ENCODE data around the gene TMC8. TPM values are rescaled to one million over a fixed set of nuclear protein-coding genes. Genes with fewer than 3 reads are reported as not detected.
A peak's percentile ranks its signal among the peaks of the same experiment; 100 is the strongest.

The TMC8 gene
- polyA plus RNA-seq, 4 donors, result 0.90 to 2.6 (median 1.8) TPM

DNA sequence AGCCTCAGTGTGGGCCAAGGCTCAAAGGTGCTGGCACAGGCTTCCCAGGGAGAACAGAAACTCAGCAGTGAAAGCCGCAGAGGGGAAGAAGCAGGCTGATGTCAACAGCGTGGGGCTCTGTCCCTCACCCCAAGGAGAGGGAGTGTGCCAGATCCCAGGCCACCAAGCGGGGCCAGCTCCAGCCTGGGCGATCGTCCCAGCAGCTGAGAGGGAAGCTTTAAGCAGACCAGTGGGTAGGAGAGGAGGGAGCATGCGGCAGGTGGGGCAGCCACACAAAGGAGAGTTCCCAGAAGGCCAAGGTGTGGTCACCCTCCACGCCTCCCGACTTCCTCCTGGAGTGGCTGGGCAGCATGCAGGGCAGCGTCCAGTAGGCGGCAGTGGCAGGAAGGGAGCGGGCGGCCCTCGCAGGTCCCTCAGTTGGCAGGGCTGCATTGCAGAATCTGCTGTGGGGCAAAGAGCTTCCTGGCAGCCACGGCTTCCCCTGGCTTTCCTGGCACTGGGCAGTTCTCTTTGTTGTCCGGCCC lies 43.8 kb downstream of the TMC8 start:
- DNase-seq (ENCODE audit: low read depth in 4 of 4, low spot score in 3 of 4), result no peak

DNA sequence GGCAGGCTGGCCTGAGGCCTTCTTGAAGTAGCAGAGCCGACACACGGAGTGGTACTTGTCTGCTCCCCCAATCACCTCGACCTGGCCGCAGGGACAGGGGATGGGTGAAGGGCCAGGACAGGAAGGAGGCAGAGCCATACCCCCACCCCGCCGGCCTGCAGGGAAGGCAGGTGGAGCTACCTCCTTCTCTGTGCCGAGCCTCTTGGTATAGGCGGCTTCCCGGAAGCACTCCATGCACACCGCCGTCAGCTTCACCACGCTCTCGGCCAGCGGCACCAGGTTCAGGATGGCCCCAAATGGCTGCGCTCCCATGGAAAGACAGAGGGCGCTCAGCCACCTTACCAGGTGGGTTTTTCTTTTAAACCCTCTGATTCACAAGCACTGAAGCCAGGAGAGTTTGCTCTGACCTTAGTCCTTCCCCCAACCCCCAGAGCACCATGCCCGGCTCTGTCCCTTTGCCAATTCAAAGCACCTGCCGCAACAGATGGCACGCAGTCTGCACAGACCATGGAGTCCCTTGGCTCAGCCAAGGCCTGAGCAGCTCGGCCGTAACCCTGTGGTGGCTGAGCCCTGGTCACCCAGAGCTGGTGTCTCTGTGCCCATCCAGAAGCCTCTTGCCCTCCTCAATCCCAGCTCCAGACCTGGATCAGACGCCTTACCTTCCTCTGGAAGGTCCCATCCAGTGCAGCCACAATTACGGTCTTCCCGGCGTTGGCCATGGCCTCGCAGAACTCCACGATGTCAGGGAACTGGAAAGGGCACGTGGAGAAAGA lies 44.5 kb downstream of the TMC8 start:
- DNase-seq (ENCODE audit: low read depth in 4 of 4, low spot score in 3 of 4), result no peak

DNA sequence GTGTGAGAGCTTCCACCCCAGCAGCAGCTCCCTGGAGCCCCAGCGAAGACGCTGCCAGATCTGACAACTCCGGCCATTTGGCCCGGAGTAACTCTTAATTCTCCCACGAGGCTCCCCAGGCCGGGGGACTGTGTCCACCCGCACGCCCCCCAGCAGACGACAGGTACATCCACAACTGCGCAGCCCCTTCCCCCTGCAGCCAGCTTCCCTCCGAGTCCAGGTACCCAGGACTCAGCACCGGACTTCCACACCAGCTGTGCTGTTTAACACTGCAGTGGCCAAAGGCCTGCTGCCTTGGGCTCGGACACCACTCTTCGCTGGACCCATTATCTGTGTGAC lies 45.0 kb downstream of the TMC8 start:
- DNase-seq (ENCODE audit: low read depth in 4 of 4, low spot score in 3 of 4), result no peak

DNA sequence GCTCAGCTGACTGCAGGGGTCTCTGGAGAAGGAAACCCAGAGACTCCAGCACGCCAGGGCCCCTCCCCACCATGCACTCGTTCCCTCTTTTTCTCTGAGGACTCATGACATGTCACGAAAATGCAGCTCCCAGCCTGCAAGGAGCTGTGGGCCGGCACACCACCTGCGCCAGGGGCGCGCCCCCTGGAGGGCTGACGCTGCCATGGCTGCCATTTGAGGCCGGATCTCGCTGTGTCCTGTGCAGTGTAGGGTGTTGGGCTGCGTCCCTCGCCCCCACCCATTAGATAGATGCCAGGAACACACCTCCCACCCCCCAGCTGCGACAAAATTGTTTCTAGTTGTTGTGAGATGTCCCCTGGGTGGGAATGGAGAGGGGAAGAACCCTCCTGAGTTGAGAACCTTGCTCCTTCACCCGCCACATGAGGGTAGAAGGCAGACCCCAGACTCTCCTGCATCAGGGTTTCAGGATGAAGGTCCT lies 46.0 kb downstream of the TMC8 start:
- no peak for DNase-seq (ENCODE audit: low read depth in 4 of 4, low spot score in 3 of 4)

DNA sequence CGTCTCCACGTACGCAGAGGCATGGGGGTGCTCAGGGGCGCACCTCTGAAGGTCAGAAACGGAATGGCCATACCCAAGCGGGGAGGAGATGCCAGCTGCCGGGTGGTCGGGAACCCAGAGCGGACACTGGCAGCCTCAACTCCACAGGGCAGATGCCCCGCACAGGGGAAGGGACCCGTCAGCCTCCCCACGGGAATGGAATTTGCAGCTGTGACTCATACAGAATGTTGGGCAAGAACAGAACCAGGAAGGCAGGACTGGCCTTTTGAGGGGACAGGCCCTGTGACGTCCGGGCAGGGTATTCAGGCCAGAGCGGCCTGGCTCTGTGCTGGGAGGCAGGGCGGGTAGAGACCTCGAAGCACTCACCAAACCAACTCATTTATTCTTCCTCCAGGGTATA lies 48.8 kb downstream of the TMC8 start:
- no peak for DNase-seq (ENCODE audit: low read depth in 4 of 4, low spot score in 3 of 4)

DNA sequence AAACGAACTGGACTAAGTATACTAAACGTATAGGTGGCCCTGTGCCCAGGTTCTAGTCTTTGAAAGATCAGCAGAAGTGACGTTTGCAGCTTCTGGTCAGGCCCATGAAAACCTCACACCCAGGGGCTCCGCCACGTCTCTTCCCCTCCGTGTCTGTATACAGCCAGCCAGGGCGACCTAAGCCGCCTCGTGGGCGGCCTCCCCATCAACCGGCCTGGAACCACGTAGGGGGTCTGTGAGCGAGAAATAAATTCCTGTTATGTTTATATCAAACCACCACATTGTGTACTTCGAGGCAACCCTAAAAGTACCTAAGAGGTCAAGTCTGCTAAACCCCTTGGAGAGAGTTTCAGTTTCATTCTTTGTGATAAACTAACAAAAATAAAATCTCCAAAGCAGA lies 49.5 kb downstream of the TMC8 start:
- no peak for DNase-seq (ENCODE audit: low read depth in 4 of 4, low spot score in 3 of 4)

DNA sequence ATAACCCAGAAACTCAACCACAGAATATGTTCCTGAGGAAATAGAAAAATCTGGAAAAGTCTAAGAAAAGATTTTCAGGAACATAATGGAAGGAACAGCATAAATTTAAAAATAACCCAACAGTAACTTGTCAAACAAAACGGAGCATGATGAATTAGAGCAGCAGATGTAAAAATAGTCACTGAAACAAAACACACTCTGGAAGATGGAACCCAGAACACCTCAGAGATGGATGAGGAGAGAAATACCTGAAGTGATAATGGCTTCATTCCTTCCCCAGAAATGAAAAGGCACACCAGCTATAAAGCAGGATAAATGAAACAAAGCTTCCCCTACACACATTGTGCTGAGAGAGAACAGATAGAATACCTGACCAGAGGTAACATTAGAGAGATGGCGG lies 49.9 kb downstream of the TMC8 start:
- no peak for DNase-seq (ENCODE audit: low read depth in 4 of 4, low spot score in 3 of 4)

DNA sequence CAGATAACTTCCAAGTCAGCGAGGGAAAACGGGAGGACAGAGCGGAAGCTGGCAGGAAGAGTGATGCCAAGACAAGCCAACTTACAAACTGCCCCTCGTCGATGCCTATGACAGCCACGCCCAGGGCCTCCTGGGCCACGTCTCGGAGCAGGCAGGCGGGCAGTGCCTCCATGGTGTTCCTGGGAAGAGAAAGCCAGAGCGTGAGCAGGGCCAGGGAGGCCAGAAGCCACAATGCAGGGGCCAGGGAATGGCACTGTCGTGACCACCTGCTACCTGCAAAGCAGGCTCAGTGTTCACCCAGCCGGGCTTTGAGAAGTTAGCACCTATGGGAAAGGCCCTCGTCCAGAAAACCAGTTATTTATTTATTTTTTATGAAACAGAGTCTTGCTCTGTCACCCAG lies 51.9 kb downstream of the TMC8 start:
- no peak for DNase-seq (ENCODE audit: low read depth in 4 of 4, low spot score in 3 of 4)

DNA sequence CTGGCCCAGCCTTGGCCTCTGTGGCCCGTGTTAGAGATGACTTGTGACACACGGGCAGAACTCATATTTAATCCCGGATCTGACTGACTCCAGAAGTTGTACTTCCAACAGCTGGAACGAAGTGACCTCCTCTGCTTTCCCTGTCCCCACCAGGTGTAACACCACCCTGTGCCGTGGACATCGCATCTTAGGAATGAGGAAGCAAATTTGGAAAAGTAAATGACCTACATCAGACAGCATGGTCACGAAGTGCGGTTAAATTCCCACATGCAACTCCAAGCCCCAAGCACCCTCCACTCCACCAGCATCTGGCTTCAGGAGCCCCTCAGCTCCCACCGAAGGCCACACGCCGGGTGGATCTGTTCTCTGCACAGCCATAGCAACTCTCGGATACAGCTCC lies 53.3 kb downstream of the TMC8 start:
- DNase-seq (ENCODE audit: low read depth in 4 of 4, low spot score in 3 of 4), result no peak

DNA sequence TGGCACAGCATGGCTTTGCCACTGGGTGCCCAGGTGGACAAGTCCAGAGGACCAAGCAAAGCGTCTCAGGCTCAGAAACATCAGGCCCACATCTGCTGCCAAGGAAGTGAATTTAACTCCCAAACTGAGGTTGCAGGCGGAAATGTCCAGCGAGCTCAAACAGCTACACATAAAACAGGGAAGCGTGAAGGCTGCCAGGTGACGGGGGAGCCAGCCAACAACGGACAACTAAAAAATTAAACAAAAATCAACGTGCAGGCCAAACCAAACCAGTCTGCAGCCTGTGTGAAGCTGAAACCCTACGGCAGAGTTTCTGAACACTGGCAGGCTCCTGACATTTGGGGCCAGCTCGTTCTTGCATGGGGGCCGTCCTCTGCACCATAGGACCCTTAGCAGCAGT lies 53.8 kb downstream of the TMC8 start:
- DNase-seq (ENCODE audit: low read depth in 4 of 4, low spot score in 3 of 4), result no peak

DNA sequence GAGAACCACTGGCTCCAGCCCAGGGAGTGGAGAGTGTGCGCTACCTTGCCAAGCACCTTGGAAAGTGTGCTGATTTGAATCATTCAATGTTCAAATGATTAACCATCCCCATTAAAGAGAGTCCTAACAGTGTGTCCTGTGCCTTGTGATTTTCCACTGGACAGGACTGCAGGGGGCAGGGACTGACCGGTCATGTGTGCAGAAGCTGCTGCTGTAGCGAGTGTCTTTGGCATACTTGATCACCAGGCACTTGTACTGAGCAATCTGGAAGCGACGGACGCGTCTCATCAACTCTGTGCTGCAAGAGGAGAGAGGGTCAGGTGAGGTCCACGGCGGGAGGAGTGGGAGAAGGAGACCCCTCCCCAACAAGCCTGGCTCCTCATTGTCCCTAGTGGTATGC lies 54.3 kb downstream of the TMC8 start:
- DNase-seq (ENCODE audit: low read depth in 4 of 4, low spot score in 3 of 4), result no peak

DNA sequence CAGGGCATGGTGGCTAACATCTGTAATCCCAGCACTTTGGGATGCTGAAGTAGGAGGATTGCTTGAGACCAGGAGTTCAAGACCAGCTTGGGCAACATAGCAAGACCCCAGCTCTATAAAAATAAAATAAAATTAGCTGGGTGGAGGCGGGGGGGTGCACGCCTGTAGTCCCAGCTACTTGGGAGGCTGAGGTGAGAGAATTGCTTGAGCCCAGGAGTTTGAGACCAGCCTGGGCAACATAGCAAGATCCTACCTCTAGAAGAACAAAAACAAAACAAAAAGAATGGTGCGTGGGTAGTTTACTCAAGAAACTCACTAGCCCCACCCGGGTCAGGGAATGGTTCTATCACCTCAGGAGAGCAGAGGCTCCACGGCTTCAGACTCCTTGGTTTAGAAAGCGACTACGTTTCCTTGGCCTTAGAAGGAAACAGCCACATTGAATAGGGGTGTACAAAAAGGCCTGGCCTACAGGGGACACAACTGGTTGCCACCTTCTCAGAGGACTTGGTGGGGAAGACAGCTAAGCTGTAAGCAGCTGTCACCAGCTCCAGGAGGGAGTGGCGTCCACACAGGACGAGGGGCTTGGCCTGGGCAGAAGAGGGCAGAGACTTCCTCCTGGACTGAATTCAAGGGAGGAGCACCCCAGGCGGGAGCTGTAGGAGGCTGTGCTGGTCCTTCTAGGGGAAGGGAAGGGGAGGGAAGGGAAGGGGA lies 55.6 kb downstream of the TMC8 start:
- no peak for DNase-seq (ENCODE audit: low read depth in 4 of 4, low spot score in 3 of 4)

DNA sequence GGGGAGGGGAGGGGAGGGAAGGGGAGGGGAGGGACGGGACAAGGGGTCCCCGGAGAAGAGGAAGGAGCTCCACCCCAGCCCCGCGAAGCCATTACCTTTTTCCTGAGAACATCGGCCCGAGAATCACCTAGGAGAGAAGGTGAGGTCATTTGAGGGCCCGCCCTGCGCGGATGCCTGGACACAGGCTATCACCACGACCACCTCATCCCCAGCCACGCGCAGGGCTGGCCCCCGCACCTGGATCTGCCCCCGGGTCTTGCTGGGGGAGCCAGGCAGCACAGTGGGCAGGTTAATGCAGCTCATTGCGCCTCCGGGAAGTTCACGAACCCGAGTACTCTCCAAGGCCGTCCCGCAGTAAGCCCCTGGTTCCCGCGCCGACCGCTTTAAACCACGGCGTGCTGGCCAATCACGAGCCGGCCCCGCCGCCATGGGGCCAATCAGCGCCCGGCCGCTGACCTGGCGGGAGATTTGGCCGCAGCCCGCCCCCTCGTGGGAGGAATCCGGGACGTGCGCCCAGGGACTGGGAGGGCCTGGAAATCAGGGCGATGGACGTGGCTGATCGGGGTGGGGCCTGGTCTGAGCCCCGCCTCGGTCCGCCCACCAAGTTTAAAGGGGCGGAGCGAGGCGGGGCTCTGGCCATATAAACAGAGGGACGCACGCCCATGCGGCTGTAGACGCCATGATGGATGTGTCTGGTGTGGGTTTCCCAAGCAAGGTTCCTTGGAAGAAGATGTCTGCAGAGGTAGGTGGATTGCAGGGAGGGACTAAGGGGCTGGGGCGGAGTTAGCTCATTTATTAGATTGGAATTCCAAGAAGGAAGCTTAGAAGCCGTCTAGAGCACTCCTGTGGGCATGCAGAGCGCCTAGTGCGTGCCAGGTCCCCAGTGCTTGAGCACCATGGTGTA lies 56.4 kb downstream of the TMC8 start, which contains the start of the genes AFMID and TK1:
AFMID (plus strand) TSS at position 671 of the 904 bp plus-strand sequence; CDS start at position 680, 9 bp downstream.
TK1 (minus strand) TSS at position 361 of the 904 bp plus-strand sequence; CDS start at position 303, 58 bp downstream.
- DNase-seq (ENCODE audit: low read depth in 4 of 4, low spot score in 3 of 4), result peak; percentile 84 to 94 (median 91)

Other genes starting within 250 kb of the TMC8 start
- 10 to 100 TPM; 13.0 to 16.1 (median 14.4) TPM for gene TNRC6C, start 172.1 kb upstream of the TMC8 start, polyA plus RNA-seq (ENCODE audit: insufficient read length in 4 of 4)
- gene TMC6, start 2.0 kb upstream of the TMC8 start, polyA plus RNA-seq (ENCODE audit: insufficient read length in 4 of 4), result 10 to 100 TPM in 3 of 4 donors, 1 to 10 TPM in 1; 9.2 to 35.1 (median 27.3) TPM
- gene C17orf99, start 15.6 kb downstream of the TMC8 start, polyA plus RNA-seq (ENCODE audit: insufficient read length in 4 of 4), result 1 to 10 TPM in 1 of 4 donors, under 1 TPM in 3; 0.17 to 3.7 (median 0.46) TPM
- 10 to 100 TPM; 17.7 to 77.9 (median 60.0) TPM for gene SYNGR2, start 37.8 kb downstream of the TMC8 start, polyA plus RNA-seq (ENCODE audit: insufficient read length in 4 of 4)
- 10 to 100 TPM; 21.1 to 37.3 (median 25.9) TPM for gene TK1, start 56.3 kb downstream of the TMC8 start, polyA plus RNA-seq (ENCODE audit: insufficient read length in 4 of 4)
- 10 to 100 TPM; 50.4 to 82.3 (median 60.4) TPM for gene AFMID, start 56.6 kb downstream of the TMC8 start, polyA plus RNA-seq (ENCODE audit: insufficient read length in 4 of 4)
- gene BIRC5, start 83.5 kb downstream of the TMC8 start, polyA plus RNA-seq (ENCODE audit: insufficient read length in 4 of 4), result 10 to 100 TPM; 22.8 to 31.1 (median 26.6) TPM
- gene TMEM235, start 100.9 kb downstream of the TMC8 start, polyA plus RNA-seq (ENCODE audit: insufficient read length in 4 of 4), result not detected
- 100 to 1,000 TPM in 1 of 4 donors, 1 to 10 TPM in 3; 7.4 to 384 (median 7.6) TPM for gene SOCS3, start 229.3 kb downstream of the TMC8 start, polyA plus RNA-seq (ENCODE audit: insufficient read length in 4 of 4)
- gene PGS1, start 247.9 kb downstream of the TMC8 start, polyA plus RNA-seq (ENCODE audit: insufficient read length in 4 of 4), result 10 to 100 TPM; 34.2 to 54.1 (median 42.5) TPM

Data from left renal pelvis (tissue), 4 donors.